OCI-LY7 (cell line): ENCODE measurements around the gene KCNH1.

Experiments used
- CTCF ChIP-seq: fragments of 200-600 bp; sonication (generic); conservative IDR thresholded peaks from 2 replicates; pipeline ENCODE4 v1.5.1; 2014; ENCODE audit warnings: mild to moderate bottlenecking, antibody characterized with exemption, low read length, moderate library complexity, mixed read lengths
- EZH2phosphoT487 ChIP-seq: fragments of 200-600 bp; sonication (generic); IDR thresholded peaks from 2 replicates; pipeline ENCODE4 v1.6.1; 2018; ENCODE audit warnings: low read depth, borderline replicate concordance, mild to moderate bottlenecking, mixed run types, antibody characterized with exemption, low read length, moderate library complexity, mixed read lengths

GRCh38 chr1:211126622-211127021, 7.3 kb downstream of the KCNH1 start:
- TF ChIP-seq CTCF, result no peak
- TF ChIP-seq EZH2phosphoT487, result no peak
